ENCODE results near the gene LRRTM2.
"Not testable (repeated sequence)": the region's sequence is repeated elsewhere in the genome, so short reads cannot be mapped to it uniquely, and the experiment has no call there.

LRRTM2 gene

GRCh38 chr5:138874771-138875551 lies at the start of gene LRRTM2:
TSS of gene LRRTM2 (minus strand) at chr5:138875335. CDS start at chr5:138874911, 424 bp downstream.
- DNase-seq (ENCODE audit: low spot score): no peak

GRCh38 chr5:138922494-138922893 lies 47.4 kb upstream of the LRRTM2 start:
- DNase-seq (ENCODE audit: low spot score): no peak

- DNase-seq (ENCODE audit: low spot score): not testable (repeated sequence)
Measured at GRCh38 chr5:138921362-138921761, 46.2 kb upstream of the LRRTM2 start.

GRCh38 chr5:138920181-138920580 lies 45.0 kb upstream of the LRRTM2 start:
- no peak for DNase-seq (ENCODE audit: low spot score)

GRCh38 chr5:138918686-138919085 lies 43.6 kb upstream of the LRRTM2 start:
- DNase-seq (ENCODE audit: low spot score): no peak

- DNase-seq (ENCODE audit: low spot score): no peak
Measured at GRCh38 chr5:138914338-138914737, 39.2 kb upstream of the LRRTM2 start.

- DNase-seq (ENCODE audit: low spot score): no peak
Measured at GRCh38 chr5:138913773-138914172, 38.6 kb upstream of the LRRTM2 start.

- DNase-seq (ENCODE audit: low spot score): no peak
Measured at GRCh38 chr5:138912093-138912492, 37.0 kb upstream of the LRRTM2 start.

GRCh38 chr5:138911441-138911840 lies 36.3 kb upstream of the LRRTM2 start:
- DNase-seq (ENCODE audit: low spot score): no peak

GRCh38 chr5:138910546-138911185 lies 35.5 kb upstream of the LRRTM2 start:
- DNase-seq (ENCODE audit: low spot score): no peak

- DNase-seq (ENCODE audit: low spot score): no peak
Measured at GRCh38 chr5:138909734-138910133, 34.6 kb upstream of the LRRTM2 start.

- DNase-seq (ENCODE audit: low spot score): no peak
Measured at GRCh38 chr5:138905541-138905940, 30.4 kb upstream of the LRRTM2 start.

- no peak for DNase-seq (ENCODE audit: low spot score)
Measured at GRCh38 chr5:138903130-138903775, 28.1 kb upstream of the LRRTM2 start.

GRCh38 chr5:138901716-138902115 lies 26.6 kb upstream of the LRRTM2 start:
- no peak for DNase-seq (ENCODE audit: low spot score)

GRCh38 chr5:138900281-138900965 lies 25.3 kb upstream of the LRRTM2 start:
- no peak for DNase-seq (ENCODE audit: low spot score)

GRCh38 chr5:138898742-138899141 lies 23.6 kb upstream of the LRRTM2 start:
- DNase-seq (ENCODE audit: low spot score): no peak

GRCh38 chr5:138898299-138898698 lies 23.2 kb upstream of the LRRTM2 start:
- DNase-seq (ENCODE audit: low spot score): no peak

GRCh38 chr5:138895918-138896317 lies 20.8 kb upstream of the LRRTM2 start:
- DNase-seq (ENCODE audit: low spot score): no peak

- no peak for DNase-seq (ENCODE audit: low spot score)
Measured at GRCh38 chr5:138890644-138891043, 15.5 kb upstream of the LRRTM2 start.

GRCh38 chr5:138889994-138890393 lies 14.9 kb upstream of the LRRTM2 start:
- no peak for DNase-seq (ENCODE audit: low spot score)

GRCh38 chr5:138884554-138884953 lies 9.4 kb upstream of the LRRTM2 start:
- DNase-seq (ENCODE audit: low spot score): no peak

- no peak for DNase-seq (ENCODE audit: low spot score)
Measured at GRCh38 chr5:138884094-138884493, 9.0 kb upstream of the LRRTM2 start.

- DNase-seq (ENCODE audit: low spot score): no peak
Measured at GRCh38 chr5:138883211-138883610, 8.1 kb upstream of the LRRTM2 start.
